D721Med (cell line): Measurements from ENCODE around the gene MAGEC3.

Experiments
- DNase-seq: peaks from one replicate; pipeline ENCODE4 v3.0.0; 2011; ENCODE audit warnings: low spot score; ENCODE audit not compliant: insufficient read length
- FAIRE-seq: peaks from 2 replicates; lab custom pipeline; 2011; peaks lifted over from hg19 to GRCh38; lab: Jason Lieb, UNC
- TF ChIP-seq, protein P1 (sequence below): IDR thresholded peaks from 2 replicates; pipeline ENCODE4 v1.5.1; 2012; ENCODE audit warnings: mild to moderate bottlenecking, control low read depth; ENCODE audit not compliant: insufficient read depth; ENCODE audit errors: missing control alignments

MAGEC3 gene

DNA sequence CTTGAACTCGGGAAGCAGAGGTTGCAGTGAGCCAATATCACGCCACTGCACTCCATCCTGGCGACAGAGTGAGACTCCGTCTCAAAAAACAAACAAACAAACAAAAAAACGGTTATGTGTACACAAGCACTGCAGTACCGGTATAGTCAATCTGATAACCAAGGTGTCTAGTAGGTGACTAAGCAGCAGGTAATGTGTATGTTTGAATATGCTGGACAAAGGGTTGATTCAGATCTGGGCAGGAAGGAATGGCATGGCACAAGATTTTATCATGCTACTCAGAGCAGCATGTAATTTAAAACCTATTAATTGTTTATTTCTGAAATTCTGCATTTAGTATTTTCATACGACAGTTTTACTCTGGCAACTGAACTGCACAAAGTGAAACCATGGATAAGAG, 107.3 kb downstream of the MAGEC3 start:
- FAIRE-seq (no peak), DNase-seq (no peak)
- TF ChIP-seq, protein P1, sequence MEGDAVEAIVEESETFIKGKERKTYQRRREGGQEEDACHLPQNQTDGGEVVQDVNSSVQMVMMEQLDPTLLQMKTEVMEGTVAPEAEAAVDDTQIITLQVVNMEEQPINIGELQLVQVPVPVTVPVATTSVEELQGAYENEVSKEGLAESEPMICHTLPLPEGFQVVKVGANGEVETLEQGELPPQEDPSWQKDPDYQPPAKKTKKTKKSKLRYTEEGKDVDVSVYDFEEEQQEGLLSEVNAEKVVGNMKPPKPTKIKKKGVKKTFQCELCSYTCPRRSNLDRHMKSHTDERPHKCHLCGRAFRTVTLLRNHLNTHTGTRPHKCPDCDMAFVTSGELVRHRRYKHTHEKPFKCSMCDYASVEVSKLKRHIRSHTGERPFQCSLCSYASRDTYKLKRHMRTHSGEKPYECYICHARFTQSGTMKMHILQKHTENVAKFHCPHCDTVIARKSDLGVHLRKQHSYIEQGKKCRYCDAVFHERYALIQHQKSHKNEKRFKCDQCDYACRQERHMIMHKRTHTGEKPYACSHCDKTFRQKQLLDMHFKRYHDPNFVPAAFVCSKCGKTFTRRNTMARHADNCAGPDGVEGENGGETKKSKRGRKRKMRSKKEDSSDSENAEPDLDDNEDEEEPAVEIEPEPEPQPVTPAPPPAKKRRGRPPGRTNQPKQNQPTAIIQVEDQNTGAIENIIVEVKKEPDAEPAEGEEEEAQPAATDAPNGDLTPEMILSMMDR: no peak

DNA sequence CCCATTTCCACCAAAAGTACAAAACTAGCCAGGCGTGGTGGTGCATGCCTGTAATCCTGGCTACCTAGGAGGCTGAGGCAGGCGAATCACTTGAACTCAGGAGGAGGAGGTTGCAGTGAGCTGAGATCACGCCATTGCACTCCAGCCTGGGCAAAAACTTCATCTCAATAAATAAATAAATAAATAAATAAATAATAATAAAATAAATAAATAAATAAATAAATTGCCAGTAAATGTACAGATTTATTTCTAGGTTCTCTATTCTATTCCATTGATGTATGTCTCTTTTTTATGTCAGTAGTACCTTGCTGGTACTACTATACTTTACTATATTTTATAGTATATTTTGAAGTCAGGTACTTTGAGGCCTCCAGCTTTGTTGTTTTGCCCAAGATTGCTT, 109.2 kb downstream of the MAGEC3 start:
- TF ChIP-seq, protein P1: no peak
- FAIRE-seq (no peak), DNase-seq (no peak)
